Calu3 (cell line): ENCODE measurements around the gene CEACAM4. TPM values are rescaled to one million over a fixed set of nuclear protein-coding genes. Genes with fewer than 3 reads are reported as not detected.
A peak's percentile ranks its signal among the peaks of the same experiment; 100 is the strongest.

ENCODE experiments used
- BruUV-seq: library from RNA; stranded (reverse); fragments of 400-500 nt; replicated peaks from 2 replicates; lab custom pipeline; 2021; lab: Mats Ljungman, UMichigan
- CTCF ChIA-PET: fragments of 300-600 bp; sonication (Branson Sonifier 250); formaldehyde crosslinking; loops from one replicate; lab custom pipeline; 2022; ENCODE audit warnings: antibody characterized with exemption; lab: Charles Lee
- DNase-seq: peaks from one replicate; pipeline ENCODE4 v3.0.0; 2022
- H3K27ac Mint-ChIP-seq: one replicate; pipeline ENCODE4 v1.8.0; 2022; ENCODE audit warnings: mixed read lengths; ENCODE audit not compliant: unreplicated experiment
- H3K27me3 Mint-ChIP-seq: one replicate; pipeline ENCODE4 v1.8.0; 2022; ENCODE audit warnings: mixed read lengths; ENCODE audit not compliant: unreplicated experiment
- H3K36me3 Mint-ChIP-seq: one replicate; pipeline ENCODE4 v1.8.0; 2022; ENCODE audit warnings: mild to moderate bottlenecking, moderate library complexity, mixed read lengths; ENCODE audit not compliant: insufficient read depth, unreplicated experiment
- H3K4me1 Mint-ChIP-seq: one replicate; pipeline ENCODE4 v1.8.0; 2022; ENCODE audit warnings: mild to moderate bottlenecking, low read depth, mixed read lengths; ENCODE audit not compliant: unreplicated experiment
- H3K4me3 Mint-ChIP-seq: one replicate; pipeline ENCODE4 v1.8.0; 2022; ENCODE audit warnings: mild to moderate bottlenecking, low read depth, moderate library complexity, mixed read lengths; ENCODE audit not compliant: unreplicated experiment
- H3K9me3 Mint-ChIP-seq: one replicate; pipeline ENCODE4 v1.8.0; 2022; ENCODE audit warnings: low read depth, mixed read lengths; ENCODE audit not compliant: unreplicated experiment
- intact Hi-C: fragments of 100-400 bp; cut with micrococcal nuclease; formaldehyde crosslinking; loops from one replicate; pipeline ENCODE4 v1.10.0; 2022; ENCODE audit not compliant: unreplicated experiment
- total RNA-seq: library from RNA; stranded (reverse); gene quantifications from 2 replicates; pipeline ENCODE4 v1.2.3, GENCODE V29; 2022
- TF ChIP-seq, protein P1 (sequence below): fragments of 200-600 bp; IDR thresholded peaks from one replicate; pipeline ENCODE4 v1.8.0; 2022; ENCODE audit warnings: antibody characterized with exemption; ENCODE audit not compliant: unreplicated experiment

CEACAM4 gene
- total RNA-seq, 1 experiment from 2014 or later: not detected

DNA sequence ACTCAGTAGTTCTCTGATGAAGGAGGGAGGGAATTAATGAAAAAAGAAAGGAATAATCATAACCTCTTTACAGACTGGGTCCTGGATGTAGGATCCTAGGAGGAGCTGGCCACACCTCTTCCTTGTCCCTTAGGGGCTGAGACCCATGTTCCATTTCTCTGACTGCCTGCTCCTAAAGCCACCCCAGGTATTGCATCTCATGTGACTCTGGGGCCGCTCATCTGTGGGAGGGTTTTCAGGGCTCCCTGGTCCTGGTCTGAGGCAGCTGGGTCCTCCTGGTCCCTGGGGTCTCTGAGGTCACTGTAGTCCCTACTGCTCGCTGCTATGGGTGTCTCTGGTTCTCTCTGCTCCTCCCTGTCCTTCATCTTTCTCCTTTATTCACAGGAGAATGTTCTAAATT, 48.0 kb downstream of the CEACAM4 start:
- Mint-ChIP-seq H3K36me3 (peaks cover 5% of the 10 kb centered on the region), H3K4me1 (peaks cover 9% of the 10 kb centered on the region), H3K4me3 (no peak overlapping the region), H3K9me3 (peaks cover 10% of the 10 kb centered on the region), H3K27ac (no peak overlapping the region), H3K27me3 (peaks cover 95% of the 10 kb centered on the region)
- DNase-seq: no peak
- intact Hi-C loops: loop anchor here (10.0 kb wide), 1 partner anchor 234 kb away; no protein-coding TSS in a partner anchor
- TF ChIP-seq, protein P1, sequence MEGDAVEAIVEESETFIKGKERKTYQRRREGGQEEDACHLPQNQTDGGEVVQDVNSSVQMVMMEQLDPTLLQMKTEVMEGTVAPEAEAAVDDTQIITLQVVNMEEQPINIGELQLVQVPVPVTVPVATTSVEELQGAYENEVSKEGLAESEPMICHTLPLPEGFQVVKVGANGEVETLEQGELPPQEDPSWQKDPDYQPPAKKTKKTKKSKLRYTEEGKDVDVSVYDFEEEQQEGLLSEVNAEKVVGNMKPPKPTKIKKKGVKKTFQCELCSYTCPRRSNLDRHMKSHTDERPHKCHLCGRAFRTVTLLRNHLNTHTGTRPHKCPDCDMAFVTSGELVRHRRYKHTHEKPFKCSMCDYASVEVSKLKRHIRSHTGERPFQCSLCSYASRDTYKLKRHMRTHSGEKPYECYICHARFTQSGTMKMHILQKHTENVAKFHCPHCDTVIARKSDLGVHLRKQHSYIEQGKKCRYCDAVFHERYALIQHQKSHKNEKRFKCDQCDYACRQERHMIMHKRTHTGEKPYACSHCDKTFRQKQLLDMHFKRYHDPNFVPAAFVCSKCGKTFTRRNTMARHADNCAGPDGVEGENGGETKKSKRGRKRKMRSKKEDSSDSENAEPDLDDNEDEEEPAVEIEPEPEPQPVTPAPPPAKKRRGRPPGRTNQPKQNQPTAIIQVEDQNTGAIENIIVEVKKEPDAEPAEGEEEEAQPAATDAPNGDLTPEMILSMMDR: no peak
- CTCF ChIA-PET: no interaction called here
- no TSS peak for BruUV-seq

DNA sequence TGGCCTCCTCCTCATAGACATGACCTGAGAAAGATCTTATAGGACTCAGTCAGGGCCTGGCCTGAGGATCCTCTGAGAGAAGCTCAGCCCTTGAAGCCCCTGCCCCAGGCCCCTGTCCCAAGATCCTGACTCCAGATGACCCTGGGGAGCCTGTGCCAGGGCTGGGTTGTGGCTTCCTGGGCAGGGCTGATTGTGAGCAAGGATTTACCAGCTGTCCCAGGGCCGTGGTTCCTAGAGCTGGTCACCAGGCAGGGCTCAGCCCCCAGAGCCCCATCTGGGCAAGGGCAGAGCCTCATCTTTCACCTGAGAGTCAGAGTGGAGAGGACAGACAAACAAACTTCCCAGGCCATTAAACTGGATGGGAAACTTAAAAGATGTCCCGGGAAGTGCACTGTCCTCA, 49.0 kb downstream of the CEACAM4 start:
- H3K9me3 Mint-ChIP-seq: peaks cover 4% of the 10 kb centered on the region
- DNase-seq: no peak
- BruUV-seq: no TSS peak
- H3K4me1 Mint-ChIP-seq: peaks cover 9% of the 10 kb centered on the region
- CTCF ChIA-PET: interaction anchor here (0.5 kb wide), 1 partner anchor 128 kb away, joined by 3 read pairs; no protein-coding TSS in a partner anchor
- H3K4me3 Mint-ChIP-seq: no peak overlapping the region
- H3K27me3 Mint-ChIP-seq: peaks cover 95% of the 10 kb centered on the region
- intact Hi-C loops: loop anchor here (10.0 kb wide), 1 partner anchor 233 kb away; no protein-coding TSS in a partner anchor
- TF ChIP-seq, protein P1: no peak
- peaks cover 5% of the 10 kb centered on the region for H3K36me3 Mint-ChIP-seq
- no peak overlapping the region for H3K27ac Mint-ChIP-seq

DNA sequence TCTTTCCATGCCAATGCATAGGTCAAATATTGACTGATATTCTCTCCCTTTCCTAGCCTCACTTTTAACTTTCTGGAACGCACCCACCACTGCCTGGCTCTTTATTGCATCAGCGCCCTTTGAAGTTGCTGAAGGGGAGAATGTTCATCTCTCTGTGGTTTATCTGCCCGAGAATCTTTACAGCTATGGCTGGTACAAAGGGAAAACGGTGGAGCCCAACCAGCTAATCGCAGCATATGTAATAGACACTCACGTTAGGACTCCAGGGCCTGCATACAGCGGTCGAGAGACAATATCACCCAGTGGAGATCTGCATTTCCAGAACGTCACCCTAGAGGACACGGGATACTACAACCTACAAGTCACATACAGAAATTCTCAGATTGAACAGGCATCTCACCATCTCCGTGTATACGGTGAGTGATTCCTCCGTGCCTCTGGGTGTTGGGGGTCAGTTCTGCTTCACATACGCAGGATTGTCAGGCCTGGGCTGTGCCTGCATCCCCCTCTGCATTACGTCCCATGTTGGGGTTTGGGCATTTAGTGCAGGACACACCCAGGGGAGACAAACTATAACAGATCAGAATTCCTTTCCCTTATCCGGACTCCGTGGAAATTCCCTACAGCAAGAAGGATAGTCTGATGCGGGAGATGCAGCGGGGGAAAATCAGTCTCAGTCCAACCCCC, 49.6 kb downstream of the CEACAM4 start:
- H3K9me3 Mint-ChIP-seq: peaks cover 2% of the 10 kb centered on the region
- BruUV-seq: no TSS peak
- TF ChIP-seq, protein P1: no peak
- peaks cover 95% of the 10 kb centered on the region for H3K27me3 Mint-ChIP-seq
- no peak for DNase-seq
- H3K4me1 Mint-ChIP-seq: peaks cover 9% of the 10 kb centered on the region
- H3K36me3 Mint-ChIP-seq: peaks cover 5% of the 10 kb centered on the region
- H3K27ac Mint-ChIP-seq: no peak overlapping the region
- CTCF ChIA-PET: interaction anchor here (0.5 kb wide), 1 partner anchor 128 kb away, joined by 3 read pairs; no protein-coding TSS in a partner anchor
- no peak overlapping the region for H3K4me3 Mint-ChIP-seq
- intact Hi-C loops: loop anchor here (10.0 kb wide), 1 partner anchor 232 kb away; no protein-coding TSS in a partner anchor

DNA sequence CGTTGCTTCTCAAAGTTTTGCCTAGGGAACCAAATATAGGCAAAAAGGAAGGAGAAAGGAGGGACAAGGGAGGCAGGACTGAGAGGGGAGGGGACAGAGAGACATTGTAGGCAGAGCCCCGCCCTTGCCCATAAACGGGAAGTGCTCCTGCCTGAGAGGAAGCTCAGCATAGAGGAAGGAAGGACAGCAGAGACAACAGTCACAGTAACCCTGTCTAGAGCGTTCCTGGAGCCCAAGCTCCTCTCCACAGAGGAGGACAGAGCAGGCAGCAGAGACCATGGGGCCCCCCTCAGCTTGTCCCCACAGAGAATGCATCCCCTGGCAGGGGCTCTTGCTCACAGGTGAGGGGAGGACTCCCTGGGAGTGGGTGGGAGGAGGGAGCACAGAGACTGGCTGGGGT, 50.9 kb downstream of the CEACAM4 start, which contains the start of gene CEACAM21:
CEACAM21 (plus strand) TSS at position 169 of the 400 bp plus-strand sequence; CDS start at position 278, 109 bp downstream.
- TF ChIP-seq, protein P1: no peak
- no TSS peak for BruUV-seq
- Mint-ChIP-seq H3K4me1 (peaks cover 9% of the 10 kb centered on the region), H3K9me3 (no peaks in the 10 kb centered on the region), H3K4me3 (no peak within 1 kb of the TSS), H3K27ac (peak within 1 kb of the TSS; percentile 43), H3K36me3 (peaks cover 5% of the 10 kb centered on the region), H3K27me3 (peaks cover 97% of the 10 kb centered on the region)
- intact Hi-C loops: loop anchor here (10.0 kb wide), 1 partner anchor 231 kb away; no protein-coding TSS in a partner anchor
- CTCF ChIA-PET: interaction anchor here (1.0 kb wide), 1 partner anchor 12 kb away, joined by 3 read pairs; no protein-coding TSS in a partner anchor
- DNase-seq: peak; percentile 35
